ENCODE data around the gene RNF26. TPM values are rescaled to one million over a fixed set of nuclear protein-coding genes. Genes with fewer than 3 reads are reported as not detected.

Gene RNF26
- total RNA-seq, 1 experiment from 2014 or later, result 45.6 TPM

GRCh38 chr11:119305556-119306372, 28.6 kb upstream of the RNF26 start:
- no peak for ATAC-seq
- TF ChIP-seq ELF1 (IDR thresholded peaks at IDR 0.05; ENCODE audit: borderline replicate concordance, low read depth) (no peak), EZH2 (IDR thresholded peaks at IDR 0.05) (no peak), POLR2A (IDR thresholded peaks at IDR 0.05; ENCODE audit: borderline replicate concordance, extremely low read depth, insufficient read depth, insufficient read length) (no peak), ZBTB33 (IDR thresholded peaks at IDR 0.05; ENCODE audit: extremely low read depth, insufficient replicate concordance, low read length) (no peak), YY1 (IDR thresholded peaks at IDR 0.05; ENCODE audit: extremely low read depth, insufficient replicate concordance, low read depth, low read length) (no peak), RAD21 (IDR thresholded peaks at IDR 0.05; ENCODE audit: low read depth) (no peak), SRF (IDR thresholded peaks at IDR 0.05; ENCODE audit: low read depth) (no peak), CEBPB (IDR thresholded peaks at IDR 0.05; ENCODE audit: low read depth) (no peak), SP1 (IDR thresholded peaks at IDR 0.05; ENCODE audit: low read depth) (no peak), ZFX (IDR thresholded peaks at IDR 0.05) (no peak), CBX3 (IDR thresholded peaks at IDR 0.05; ENCODE audit: low read depth) (no peak), POLR2AphosphoS5 (IDR thresholded peaks at IDR 0.05; ENCODE audit: low read depth, low read length) (no peak), EZH2phosphoT487 (IDR thresholded peaks at IDR 0.05; ENCODE audit: borderline replicate concordance) (no peak), ZNF274 (IDR thresholded peaks at IDR 0.05; ENCODE audit: low read depth, low read length) (no peak), CTCF (IDR thresholded peaks at IDR 0.05 in 2 of 3, conservative IDR thresholded peaks at IDR 0.05 in 1 of 3; ENCODE audit: borderline replicate concordance in 1 of 3, insufficient read depth in 1 of 3, low read depth in 2 of 3, low read length in 2 of 3) (no peak), FOSL1 (IDR thresholded peaks at IDR 0.05; ENCODE audit: low read depth) (no peak), JUND (IDR thresholded peaks at IDR 0.05) (no peak), MAX (IDR thresholded peaks at IDR 0.05) (no peak), EGR1 (IDR thresholded peaks at IDR 0.05; ENCODE audit: low read depth) (no peak)
- Histone ChIP-seq H3K4me2 (ENCODE audit: low read length) (no peak overlapping the region), H3K9me3 (ENCODE audit: control insufficient read depth in 1 of 2, insufficient read depth in 1 of 2, low read depth in 1 of 2, low read length in 2 of 2) (no peaks in the 10 kb centered on the region), H3K36me3 (ENCODE audit: control insufficient read depth in 1 of 2, insufficient read depth in 2 of 2, low read length in 2 of 2) (peaks cover 12 to 16% of the 10 kb centered on the region in 2 experiments), H2AFZ (ENCODE audit: low read depth, low read length, poor library complexity, severe bottlenecking) (no peak overlapping the region), H3K4me1 (ENCODE audit: control insufficient read depth in 1 of 2, insufficient read depth in 2 of 2, low read length in 2 of 2) (no peaks in the 10 kb centered on the region), H3K9ac (ENCODE audit: low read length) (no peak overlapping the region), H3K27ac (ENCODE audit: low read depth, low read length) (no peak overlapping the region), H3K79me2 (ENCODE audit: insufficient read depth, low read length) (no peaks in the 10 kb centered on the region), H3K9me2 (ENCODE audit: insufficient read depth) (no peaks in the 10 kb centered on the region), H3K4me3 (replicated peaks in 1 of 2; ENCODE audit: low read depth in 1 of 2, low read length in 2 of 2) (no peak overlapping the region), H3K27me3 (ENCODE audit: insufficient read depth, low read length) (no peaks in the 10 kb centered on the region), H4K20me1 (ENCODE audit: insufficient read depth) (no peaks in the 10 kb centered on the region)
- POLR2A ChIA-PET, result no interaction called here
- no TSS peak for BruUV-seq (replicated peaks)
- CTCF ChIA-PET, result no interaction called here
- RAD21 ChIA-PET (ENCODE audit: low non-redundant PET in 1 of 2, low total read pairs in 2 of 2, uncharacterized antibody in 2 of 2, unreplicated experiment in 2 of 2), result no interaction called here
- DNase-seq (ENCODE audit: low read depth, low spot score), result no peak
- intact Hi-C loops (cut with micrococcal nuclease), result no loop called here

Data from HCT116 (cell line).